ENCODE measurements around the gene SRMS. TPM values are rescaled to one million over a fixed set of nuclear protein-coding genes. Genes with fewer than 3 reads are reported as not detected.

The SRMS gene
- total and polyA plus RNA-seq, 2 of the 13 experiments (the other 11 are each of a cell fraction or from before 2014, with no cell fraction given) = not detected

DNA sequence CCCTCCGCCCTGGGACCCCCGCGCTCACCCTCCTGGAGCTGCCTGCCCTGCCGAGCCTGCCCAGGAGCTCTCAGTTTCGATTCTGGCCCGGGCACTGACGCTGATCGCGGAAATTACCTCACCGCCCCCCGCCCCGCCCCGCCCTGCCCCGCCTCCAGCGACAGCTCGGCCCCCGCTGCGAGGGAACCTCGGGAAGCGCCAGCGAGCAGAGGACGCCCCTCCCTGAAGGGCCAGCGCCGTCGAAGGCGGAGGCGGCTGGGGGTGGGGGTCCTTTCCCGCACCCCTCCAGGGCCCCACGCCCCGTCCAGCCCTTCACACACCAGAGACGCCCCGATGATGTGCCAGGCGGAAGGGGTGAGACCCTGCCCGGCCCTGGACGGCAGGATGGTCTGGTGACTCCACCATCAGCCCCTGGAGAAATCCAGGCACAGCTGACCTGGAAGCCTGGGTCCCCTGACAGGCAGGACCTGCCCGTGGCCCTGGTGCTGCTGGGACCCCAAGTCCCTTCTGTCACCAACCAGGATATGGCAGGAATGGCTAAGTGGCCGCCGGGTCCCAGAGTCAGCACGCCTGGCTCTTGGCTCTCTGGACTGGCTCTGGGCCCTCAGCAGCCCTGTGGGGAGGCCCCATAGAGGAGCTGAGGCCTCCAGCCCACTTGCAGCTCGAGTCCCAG is 26.7 kb upstream of the SRMS start, which contains the start of gene HELZ2 (continued):
- TF ChIP-seq IRF9 (CRISPR knock-in tag; IDR thresholded peaks at IDR 0.05; ENCODE audit: borderline replicate concordance) (peak; percentile 87), CREB3 (CRISPR knock-in tag; IDR thresholded peaks at IDR 0.05) (no peak), ZNF430 (CRISPR knock-in tag; IDR thresholded peaks at IDR 0.05) (0 out of 2 replicates have a peak, but pooled peaks have one; percentile 26), NKX3-1 (CRISPR knock-in tag; IDR thresholded peaks at IDR 0.05) (0 out of 2 replicates have a peak, but pooled peaks have one; percentile 14), ISL2 (CRISPR knock-in tag; IDR thresholded peaks at IDR 0.05) (peak; percentile 26), ZNF501 (CRISPR knock-in tag; IDR thresholded peaks at IDR 0.05) (peak; percentile 10; the same call in 1 of the 2 replicates), TAF1 (CRISPR knock-in tag; IDR thresholded peaks at IDR 0.05) (peak; percentile 45; the same call in 1 of the 2 replicates), TBX2 (CRISPR knock-in tag; IDR thresholded peaks at IDR 0.05; ENCODE audit: borderline replicate concordance) (peak; percentile 49; the same call in 1 of the 2 replicates), ZBTB7B (CRISPR knock-in tag; IDR thresholded peaks at IDR 0.05) (peak; percentile 38; the same call in 1 of the 2 replicates), FOXO1 (CRISPR knock-in tag; IDR thresholded peaks at IDR 0.05) (peak; percentile 52; the same call in 1 of the 2 replicates), SP1 (IDR thresholded peaks at IDR 0.05) (no peak), SP1 (CRISPR knock-in tag; IDR thresholded peaks at IDR 0.05) (peak; percentile 16; the same call in 1 of the 2 replicates), RBFOX2 (IDR thresholded peaks at IDR 0.05; ENCODE audit: low read depth, low read length) (peak; percentile 65; the same call in 1 of the 2 replicates), GATA4 (IDR thresholded peaks at IDR 0.05; ENCODE audit: borderline replicate concordance, low read depth) (no peak)
- TF ChIP-seq, protein P1, sequence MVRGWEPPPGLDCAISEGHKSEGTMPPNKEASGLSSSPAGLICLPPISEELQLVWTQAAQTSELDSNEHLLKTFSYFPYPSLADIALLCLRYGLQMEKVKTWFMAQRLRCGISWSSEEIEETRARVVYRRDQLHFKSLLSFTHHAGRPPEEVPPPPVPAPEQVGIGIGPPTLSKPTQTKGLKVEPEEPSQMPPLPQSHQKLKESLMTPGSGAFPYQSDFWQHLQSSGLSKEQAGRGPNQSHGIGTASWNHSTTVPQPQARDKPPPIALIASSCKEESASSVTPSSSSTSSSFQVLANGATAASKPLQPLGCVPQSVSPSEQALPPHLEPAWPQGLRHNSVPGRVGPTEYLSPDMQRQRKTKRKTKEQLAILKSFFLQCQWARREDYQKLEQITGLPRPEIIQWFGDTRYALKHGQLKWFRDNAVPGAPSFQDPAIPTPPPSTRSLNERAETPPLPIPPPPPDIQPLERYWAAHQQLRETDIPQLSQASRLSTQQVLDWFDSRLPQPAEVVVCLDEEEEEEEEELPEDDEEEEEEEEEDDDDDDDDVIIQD (CRISPR knock-in tag; IDR thresholded peaks at IDR 0.05; ENCODE audit: low read depth) = no peak
- TF ChIP-seq, protein P2, sequence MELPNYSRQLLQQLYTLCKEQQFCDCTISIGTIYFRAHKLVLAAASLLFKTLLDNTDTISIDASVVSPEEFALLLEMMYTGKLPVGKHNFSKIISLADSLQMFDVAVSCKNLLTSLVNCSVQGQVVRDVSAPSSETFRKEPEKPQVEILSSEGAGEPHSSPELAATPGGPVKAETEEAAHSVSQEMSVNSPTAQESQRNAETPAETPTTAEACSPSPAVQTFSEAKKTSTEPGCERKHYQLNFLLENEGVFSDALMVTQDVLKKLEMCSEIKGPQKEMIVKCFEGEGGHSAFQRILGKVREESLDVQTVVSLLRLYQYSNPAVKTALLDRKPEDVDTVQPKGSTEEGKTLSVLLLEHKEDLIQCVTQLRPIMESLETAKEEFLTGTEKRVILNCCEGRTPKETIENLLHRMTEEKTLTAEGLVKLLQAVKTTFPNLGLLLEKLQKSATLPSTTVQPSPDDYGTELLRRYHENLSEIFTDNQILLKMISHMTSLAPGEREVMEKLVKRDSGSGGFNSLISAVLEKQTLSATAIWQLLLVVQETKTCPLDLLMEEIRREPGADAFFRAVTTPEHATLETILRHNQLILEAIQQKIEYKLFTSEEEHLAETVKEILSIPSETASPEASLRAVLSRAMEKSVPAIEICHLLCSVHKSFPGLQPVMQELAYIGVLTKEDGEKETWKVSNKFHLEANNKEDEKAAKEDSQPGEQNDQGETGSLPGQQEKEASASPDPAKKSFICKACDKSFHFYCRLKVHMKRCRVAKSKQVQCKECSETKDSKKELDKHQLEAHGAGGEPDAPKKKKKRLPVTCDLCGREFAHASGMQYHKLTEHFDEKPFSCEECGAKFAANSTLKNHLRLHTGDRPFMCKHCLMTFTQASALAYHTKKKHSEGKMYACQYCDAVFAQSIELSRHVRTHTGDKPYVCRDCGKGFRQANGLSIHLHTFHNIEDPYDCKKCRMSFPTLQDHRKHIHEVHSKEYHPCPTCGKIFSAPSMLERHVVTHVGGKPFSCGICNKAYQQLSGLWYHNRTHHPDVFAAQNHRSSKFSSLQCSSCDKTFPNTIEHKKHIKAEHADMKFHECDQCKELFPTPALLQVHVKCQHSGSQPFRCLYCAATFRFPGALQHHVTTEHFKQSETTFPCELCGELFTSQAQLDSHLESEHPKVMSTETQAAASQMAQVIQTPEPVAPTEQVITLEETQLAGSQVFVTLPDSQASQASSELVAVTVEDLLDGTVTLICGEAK (IDR thresholded peaks at IDR 0.05) = no peak
- TF ChIP-seq, protein P2 (CRISPR knock-in tag; IDR thresholded peaks at IDR 0.05) = no peak
